Endothelial cell of umbilical vein (primary cell): ENCODE results near the gene AKAP12. TPM values are rescaled to one million over a fixed set of nuclear protein-coding genes. Genes with fewer than 3 reads are reported as not detected.

Experiments used
- BruUV-seq: library from RNA; stranded (reverse); fragments of 400-500 nt; replicated peaks from 2 replicates; lab custom pipeline; 2021; lab: Mats Ljungman, UMichigan
- CTCF ChIA-PET: fragments of 300-600, 350-600 bp; sonication (Branson Sonifier 250); formaldehyde crosslinking; loops from one replicate; lab custom pipeline; 2021; ENCODE audit warnings: antibody characterized with exemption, inconsistent platforms; lab: Charles Lee
- POLR2A ChIA-PET: fragments of 300-600, 350-600 bp; sonication (Branson Sonifier 250); formaldehyde crosslinking; loops from one replicate; lab custom pipeline; 2021; ENCODE audit warnings: antibody characterized with exemption, inconsistent platforms; lab: Charles Lee
- DNase-seq: peaks from one replicate; pipeline ENCODE4 v3.0.0-alpha.2; 2011; ENCODE audit warnings: low read depth, low spot score
- FAIRE-seq: peaks from 2 replicates; lab custom pipeline; 2011; peaks lifted over from hg19 to GRCh38; lab: Jason Lieb, UNC
- H2AFZ ChIP-seq: 2 replicates; pipeline ENCODE4 v1.6.0; 2012; ENCODE audit warnings: low read depth, low read length, control low read depth, inconsistent platforms
- H3K27ac ChIP-seq: 2 replicates; pipeline ENCODE4 v1.5.1; 2011; ENCODE audit warnings: low read depth, mild to moderate bottlenecking, control low read depth, low read length, moderate library complexity; ENCODE audit not compliant: insufficient read depth
- H3K27me3 ChIP-seq, 2 experiments: 2 replicates each; pipeline versions ENCODE4 v1.6.0 to v1.6.1; 2011; ENCODE audit warnings: low read length in 2 of 2, mixed read lengths in 1 of 2; ENCODE audit not compliant: control insufficient read depth in 2 of 2, insufficient read depth in 2 of 2
- H3K36me3 ChIP-seq, 2 experiments: 2 replicates in 1 of 2; 3 replicates in 1 of 2; pipeline ENCODE4 v1.5.1; 2011; ENCODE audit warnings: low read length in 2 of 2, mild to moderate bottlenecking in 1 of 2, moderate library complexity in 1 of 2; ENCODE audit not compliant: control insufficient read depth in 2 of 2, insufficient read depth in 2 of 2; ENCODE audit errors: extremely low read depth in 1 of 2
- H3K4me1 ChIP-seq: 3 replicates; pipeline ENCODE4 v1.5.1; 2011; ENCODE audit warnings: mild to moderate bottlenecking, low read length; ENCODE audit not compliant: control insufficient read depth, insufficient read depth; ENCODE audit errors: extremely low read depth
- H3K4me2 ChIP-seq: 2 replicates; pipeline ENCODE4 v1.6.1; 2011; ENCODE audit warnings: low read length, control low read depth, mixed read lengths; ENCODE audit not compliant: insufficient read depth
- H3K4me3 ChIP-seq, 3 experiments: fragments of 200-600 bp in 1 of 3; sonication (generic), shearing (Covaris generic) in 1 of 3; replicated peaks in 1 of 3; 2 replicates each; pipeline ENCODE4 v1.5.1; 2011 to 2016; ENCODE audit warnings: control low read depth in 3 of 3, low read length in 3 of 3, mild to moderate bottlenecking in 2 of 3, inconsistent platforms in 1 of 3, low read depth in 1 of 3, moderate library complexity in 1 of 3; ENCODE audit not compliant: insufficient read depth in 1 of 3
- H3K79me2 ChIP-seq: 2 replicates; pipeline ENCODE4 v1.6.0; 2012; ENCODE audit warnings: low read length, inconsistent platforms; ENCODE audit not compliant: control insufficient read depth, insufficient read depth
- H3K9ac ChIP-seq: replicated peaks from 2 replicates; pipeline ENCODE3; 2011; ENCODE audit warnings: low read length, control low read depth; ENCODE audit not compliant: insufficient read depth; ENCODE audit errors: extremely low read depth
- H3K9me1 ChIP-seq: replicated peaks from 3 replicates; pipeline ENCODE4 v1.6.0; 2011; ENCODE audit warnings: mild to moderate bottlenecking, low read length; ENCODE audit not compliant: control insufficient read depth, insufficient read depth; ENCODE audit errors: extremely low read depth
- H3K9me3 ChIP-seq: replicated peaks from 2 replicates; pipeline ENCODE4 v1.5.1; 2012; ENCODE audit warnings: low read length, inconsistent platforms; ENCODE audit not compliant: control insufficient read depth, insufficient read depth
- H4K20me1 ChIP-seq: replicated peaks from 2 replicates; pipeline ENCODE3; 2011; ENCODE audit warnings: mild to moderate bottlenecking, low read length; ENCODE audit not compliant: control insufficient read depth, insufficient read depth; ENCODE audit errors: extremely low read depth
- CTCF ChIP-seq, 2 donors: IDR thresholded peaks; 1 replicate in 1 of 2; 2 replicates in 1 of 2; pipeline ENCODE4 v1.5.1; 2011; ENCODE audit warnings: low read length in 2 of 2, mild to moderate bottlenecking in 2 of 2, moderate library complexity in 2 of 2, control low read depth in 1 of 2, inconsistent platforms in 1 of 2, low read depth in 1 of 2; ENCODE audit not compliant: insufficient read depth in 1 of 2; ENCODE audit errors: extremely low read depth in 1 of 2
- EZH2 ChIP-seq: IDR thresholded peaks from 2 replicates; pipeline ENCODE4 v1.6.1; 2012; ENCODE audit warnings: borderline replicate concordance, low read depth, mild to moderate bottlenecking, moderate library complexity, low read length, inconsistent platforms; ENCODE audit not compliant: severe bottlenecking
- FOS ChIP-seq: IDR thresholded peaks from 2 replicates; pipeline ENCODE4 v1.6.1; 2011; ENCODE audit warnings: mild to moderate bottlenecking, low read length, moderate library complexity, borderline replicate concordance; ENCODE audit not compliant: insufficient read depth
- GATA2 ChIP-seq: IDR thresholded peaks from 2 replicates; pipeline ENCODE4 v1.7.0; 2011; ENCODE audit warnings: low read depth, mild to moderate bottlenecking, moderate library complexity, mixed read lengths, low read length; ENCODE audit not compliant: insufficient read length, insufficient read depth
- JUN ChIP-seq: IDR thresholded peaks from 2 replicates; pipeline ENCODE4 v1.6.1; 2011; ENCODE audit warnings: borderline replicate concordance, low read depth; ENCODE audit not compliant: insufficient read length, insufficient read depth
- MAX ChIP-seq: IDR thresholded peaks from 2 replicates; pipeline ENCODE4 v1.6.1; 2011; ENCODE audit not compliant: insufficient read depth, insufficient read length
- MYC ChIP-seq: IDR thresholded peaks from one replicate; pipeline ENCODE4 v1.6.1; 2011; ENCODE audit warnings: mild to moderate bottlenecking, low read depth, low read length
- POLR2A ChIP-seq: IDR thresholded peaks from 2 replicates; pipeline ENCODE4 v1.6.1; 2012; ENCODE audit warnings: low read depth, mild to moderate bottlenecking, control low read depth, low read length
- POLR2AphosphoS5 ChIP-seq: IDR thresholded peaks from 2 replicates; pipeline ENCODE4 v1.6.1; 2012; ENCODE audit warnings: low read depth, mild to moderate bottlenecking, control low read depth, low read length, moderate library complexity; ENCODE audit not compliant: insufficient read depth
- dilution Hi-C: fragments of 300-500 bp; cut with MboI; formaldehyde crosslinking; loops from one replicate; pipeline ENCODE4 v1.15.0; 2019; ENCODE audit warnings: low sequenced_read_pairs; ENCODE audit not compliant: extremely low pct_ligation_motif_present
- intact Hi-C: fragments of 100-400 bp; cut with micrococcal nuclease; formaldehyde crosslinking; loops from one replicate; pipeline ENCODE4 v1.10.0; 2022
- polyA plus RNA-seq, 4 experiments: library from polyadenylated mRNA; depleted of rRNA in 3 of 4; stranded (reverse) in 3 of 4; unstranded in 1 of 4; fragments of >200 nt; gene quantifications; 2 replicates each; pipeline versions ENCODE4 v1.2.1 to v1.2.3, GENCODE V29; 2011 to 2012; ENCODE audit warnings: missing spikeins in 1 of 4
- total RNA-seq: library from RNA; stranded (reverse); gene quantifications from 2 replicates; pipeline ENCODE4 v1.2.3, GENCODE V29; 2021

The AKAP12 gene
- total and polyA plus RNA-seq, 2 donors (not counting 3 experiments of a cell fraction or from before 2014, with no cell fraction given): 46.9 to 340 TPM

DNA sequence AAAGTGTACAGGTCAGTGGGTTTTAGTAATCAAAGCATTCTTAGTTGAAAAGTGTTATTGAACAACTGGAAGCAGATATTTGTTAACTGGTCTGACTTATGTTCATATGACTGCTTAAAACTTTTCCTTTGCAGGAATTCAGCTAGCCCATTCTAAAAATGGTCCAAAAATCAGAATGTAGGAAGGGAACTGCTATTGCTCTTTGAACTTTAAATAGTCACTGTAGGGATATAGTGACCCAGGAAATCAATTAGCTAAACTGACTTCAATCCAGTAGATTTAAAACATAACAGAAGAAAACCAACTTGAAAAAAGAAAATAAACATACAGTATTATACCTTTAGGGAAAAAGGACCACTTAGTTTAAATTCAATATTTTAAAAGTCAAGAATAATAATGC, 25.5 kb downstream of the AKAP12 start:
- Histone ChIP-seq H3K79me2 (peaks cover 48% of the 10 kb centered on the region), H3K4me2 (no peak overlapping the region), H3K4me1 (peaks cover 18% of the 10 kb centered on the region), H4K20me1 (no peaks in the 10 kb centered on the region), H3K9ac (no peak overlapping the region), H3K36me3 (peaks cover 0 to 2% of the 10 kb centered on the region in 2 experiments), H3K9me1 (no peaks in the 10 kb centered on the region), H3K27ac (no peak overlapping the region), H3K9me3 (no peaks in the 10 kb centered on the region), H2AFZ (no peak overlapping the region), H3K27me3 (no peaks in the 10 kb centered on the region), H3K4me3 (no peak overlapping the region)
- intact Hi-C loops (no loop called here), dilution Hi-C loops (no loop called here)
- FAIRE-seq: no peak
- CTCF ChIA-PET: interaction anchor here (0.6 to 2.3 kb wide), 4 partner anchors 11 to 260 kb away, joined by 3 to 9 read pairs (median 6); no protein-coding TSS in a partner anchor
- TF ChIP-seq FOS (no peak), MAX (no peak), POLR2AphosphoS5 (no peak), POLR2A (no peak), GATA2 (no peak), EZH2 (no peak), CTCF (IDR thresholded peaks at IDR 0.05; ENCODE audit: extremely low read depth in 1 of 2, insufficient read depth in 1 of 2, low read depth in 1 of 2, low read length in 2 of 2) (no peak), JUN (no peak), MYC (no peak)
- POLR2A ChIA-PET: no interaction called here
- DNase-seq: no peak
- BruUV-seq: no TSS peak
